Gastrocnemius medialis (tissue), 4 donors: ENCODE measurements around the gene SP110. TPM values are rescaled to one million over a fixed set of nuclear protein-coding genes. Genes with fewer than 3 reads are reported as not detected.
A peak's percentile ranks its signal among the peaks of the same experiment; 100 is the strongest.

Experiments
- ATAC-seq, 2 donors: fragments of 150-250 bp; one replicate each; pipeline ENCODE4 v1.9.1; 2016
- DNase-seq, 2 donors: peaks; one replicate each; pipeline ENCODE4 v3.0.0-alpha.2; 2019
- H3K27ac ChIP-seq, 4 donors: fragments of 200-600 bp; sonication (generic); 1 replicate in 1 of 4; 2 replicates in 3 of 4; pipeline ENCODE4 v1.5.1; 2016 to 2018; ENCODE audit warnings: mild to moderate bottlenecking in 2 of 4, moderate library complexity in 1 of 4
- H3K27me3 ChIP-seq, 3 donors: fragments of 200-600 bp; sonication (generic) in 2 of 3; 1 replicate in 1 of 3; 2 replicates in 2 of 3; pipeline versions ENCODE4 v1.5.1 to v1.6.0; 2016 to 2019; ENCODE audit warnings: mild to moderate bottlenecking in 1 of 3, moderate library complexity in 1 of 3
- H3K36me3 ChIP-seq, 2 donors: fragments of 200-600 bp; sonication (generic) in 1 of 2; one replicate each; pipeline ENCODE4 v1.5.1; 2017 to 2018
- H3K4me1 ChIP-seq, 2 donors: fragments of 200-600 bp; sonication (generic) in 1 of 2; one replicate each; pipeline ENCODE4 v1.5.1; 2016 to 2017; ENCODE audit warnings: mild to moderate bottlenecking in 2 of 2
- H3K4me3 ChIP-seq, 4 donors: fragments of 200-600 bp; sonication (generic) in 3 of 4; 1 replicate in 1 of 4; 2 replicates in 3 of 4; pipeline ENCODE4 v1.5.1; 2016 to 2019; ENCODE audit warnings: mild to moderate bottlenecking in 2 of 4
- H3K9me3 ChIP-seq, 3 donors: fragments of 200-600 bp; sonication (generic) in 2 of 3; 1 replicate in 1 of 3; 2 replicates in 2 of 3; pipeline ENCODE4 v1.5.1; 2016 to 2019
- CTCF ChIP-seq, 5 experiments: fragments of 450-650 bp in 3 of 5; fragments of 200-600 bp in 2 of 5; sonication (generic) in 2 of 5; IDR thresholded peaks in 4 of 5; conservative IDR thresholded peaks in 1 of 5; 1 replicate in 4 of 5; 2 replicates in 1 of 5; pipeline ENCODE4 v1.5.1; 2016 to 2019; ENCODE audit warnings: antibody characterized with exemption in 5 of 5, mild to moderate bottlenecking in 3 of 5, moderate library complexity in 3 of 5
- POLR2A ChIP-seq, 2 donors: fragments of 450-650 bp; IDR thresholded peaks; one replicate each; pipeline ENCODE4 v1.6.1; 2017; ENCODE audit warnings: antibody characterized with exemption in 2 of 2, mild to moderate bottlenecking in 2 of 2, moderate library complexity in 2 of 2
- in situ Hi-C, 4 donors: fragments of 200-750 bp; cut with MboI; loops; one replicate each; pipeline versions ENCODE4 v1.15.0 to v1.8.0; 2017; ENCODE audit warnings: low sequenced_read_pairs in 4 of 4
- intact Hi-C: fragments of 100-400 bp; cut with DNase I; formaldehyde crosslinking; loops from one replicate; pipeline ENCODE4 v1.15.1; 2023; ENCODE audit warnings: low total_unique reads
- total RNA-seq, 4 donors: library from RNA; depleted of rRNA; stranded (reverse); fragments of >200 nt; gene quantifications; one replicate each; pipeline versions ENCODE4 v1.1.0 to v1.2.3, GENCODE V29; 2016

Gene SP110
- total RNA-seq, 4 donors from 2014 or later = 3.0 to 7.0 (median 6.5) TPM

DNA sequence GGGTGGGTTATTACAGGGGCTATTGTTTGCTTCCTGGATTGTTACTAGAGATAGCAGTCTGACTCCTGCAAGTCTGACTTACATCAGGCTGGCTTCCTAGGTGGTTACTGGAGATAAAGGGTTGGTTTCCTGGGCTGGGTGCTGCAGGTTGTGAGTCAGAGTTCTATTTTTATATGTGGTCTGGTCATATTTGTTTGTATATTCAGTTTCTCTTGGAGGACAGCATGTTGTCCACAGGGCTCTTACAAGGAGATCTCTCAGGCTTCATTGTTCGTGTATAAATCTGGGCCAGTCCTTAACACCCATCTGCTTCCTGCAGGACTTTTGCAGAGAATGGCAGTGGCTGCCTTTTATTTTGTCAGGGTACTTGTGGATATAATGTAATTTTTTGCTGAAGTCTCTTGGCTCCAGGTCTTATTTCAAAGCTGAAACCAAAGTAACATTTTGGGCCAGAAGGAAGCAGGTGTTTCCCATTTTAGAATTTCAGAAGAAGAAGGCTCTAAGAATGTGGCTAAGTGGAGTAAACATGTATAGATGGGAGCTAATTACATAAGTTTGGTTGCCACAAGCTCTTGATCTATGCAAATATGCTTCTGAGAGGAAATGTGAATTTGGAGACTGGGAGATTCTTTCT, 85.2 kb downstream of the SP110 start:
- Histone ChIP-seq H3K27me3 (no peaks in the 10 kb centered on the region), H3K27ac (peak overlapping the region; percentile 37 to 61 (median 54)), H3K4me3 (no peak overlapping the region), H3K36me3 (no peaks in the 10 kb centered on the region), H3K9me3 (no peaks in the 10 kb centered on the region), H3K4me1 (peaks cover 6 to 15% of the 10 kb centered on the region in 2 donors)
- ATAC-seq (peak; percentile 64 to 65), DNase-seq (no peak)
- intact Hi-C loops (no loop called here), in situ Hi-C loops (no loop called here)
- TF ChIP-seq CTCF (IDR thresholded peaks at IDR 0.05 in 4 of 5, conservative IDR thresholded peaks at IDR 0.05 in 1 of 5) = no peak
- no peak for TF ChIP-seq POLR2A (IDR thresholded peaks at IDR 0.05)

GRCh38 chr2:230131366-230131765, 88.4 kb downstream of the SP110 start:
- no peak for TF ChIP-seq CTCF (IDR thresholded peaks at IDR 0.05 in 4 of 5, conservative IDR thresholded peaks at IDR 0.05 in 1 of 5)
- peak in 1 of 2 donors; percentile 24 for ATAC-seq
- H3K27me3 ChIP-seq = no peaks in the 10 kb centered on the region
- intact Hi-C loops (no loop called here), in situ Hi-C loops (no loop called here)
- DNase-seq = no peak
- no peaks in the 10 kb centered on the region for H3K9me3 ChIP-seq
- H3K36me3 ChIP-seq = no peaks in the 10 kb centered on the region
- peaks cover 10 to 22% of the 10 kb centered on the region in 2 donors for H3K4me1 ChIP-seq
- peak overlapping the region; percentile 72 to 74 (median 74) for H3K27ac ChIP-seq
- no peak overlapping the region for H3K4me3 ChIP-seq

GRCh38 chr2:230130668-230131364, 89.0 kb downstream of the SP110 start:
- in situ Hi-C loops (no loop called here), intact Hi-C loops (no loop called here)
- Histone ChIP-seq H3K27ac (peak overlapping the region; percentile 72 to 74 (median 74)), H3K4me1 (peaks cover 10 to 22% of the 10 kb centered on the region in 2 donors), H3K4me3 (no peak overlapping the region), H3K9me3 (no peaks in the 10 kb centered on the region), H3K36me3 (no peaks in the 10 kb centered on the region), H3K27me3 (no peaks in the 10 kb centered on the region)
- ATAC-seq (peak; percentile 58 to 76), DNase-seq (peak in 1 of 2 donors; percentile 35)
- TF ChIP-seq CTCF (IDR thresholded peaks at IDR 0.05 in 4 of 5, conservative IDR thresholded peaks at IDR 0.05 in 1 of 5) = no peak
- TF ChIP-seq POLR2A (IDR thresholded peaks at IDR 0.05) = peak in 1 of 2 donors; percentile 13

DNA sequence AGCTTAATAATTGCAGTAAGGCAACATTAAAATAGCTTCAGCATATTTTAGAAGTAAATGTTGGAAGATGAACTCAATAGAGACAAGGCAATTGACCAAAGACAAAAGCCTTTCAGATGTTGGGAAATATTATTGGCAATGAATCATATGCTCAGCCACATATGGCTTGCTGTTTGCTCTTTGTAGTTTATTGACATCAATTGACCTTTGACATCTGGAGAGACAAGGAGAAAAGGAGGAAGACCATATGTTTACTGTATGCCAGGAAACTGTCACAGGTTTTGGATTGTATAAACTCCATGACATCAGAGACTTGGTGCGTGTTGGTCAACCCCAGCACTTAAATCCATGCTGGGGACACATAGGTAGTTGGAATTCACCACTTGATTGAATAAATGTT, 90.4 kb downstream of the SP110 start:
- Histone ChIP-seq H3K4me3 (peak overlapping the region in 1 of 4 donors; percentile 7), H3K27ac (peak overlapping the region; percentile 40 to 74 (median 72)), H3K4me1 (peaks cover 3 to 18% of the 10 kb centered on the region in 2 donors), H3K36me3 (no peaks in the 10 kb centered on the region), H3K9me3 (no peaks in the 10 kb centered on the region), H3K27me3 (no peaks in the 10 kb centered on the region)
- ATAC-seq = no peak
- no peak for DNase-seq
- in situ Hi-C loops = no loop called here
- intact Hi-C loops = no loop called here
- TF ChIP-seq POLR2A (IDR thresholded peaks at IDR 0.05) = no peak
- no peak for TF ChIP-seq CTCF (IDR thresholded peaks at IDR 0.05 in 4 of 5, conservative IDR thresholded peaks at IDR 0.05 in 1 of 5)
